ENCODE results near the gene TUBB3.

The TUBB3 gene

DNA sequence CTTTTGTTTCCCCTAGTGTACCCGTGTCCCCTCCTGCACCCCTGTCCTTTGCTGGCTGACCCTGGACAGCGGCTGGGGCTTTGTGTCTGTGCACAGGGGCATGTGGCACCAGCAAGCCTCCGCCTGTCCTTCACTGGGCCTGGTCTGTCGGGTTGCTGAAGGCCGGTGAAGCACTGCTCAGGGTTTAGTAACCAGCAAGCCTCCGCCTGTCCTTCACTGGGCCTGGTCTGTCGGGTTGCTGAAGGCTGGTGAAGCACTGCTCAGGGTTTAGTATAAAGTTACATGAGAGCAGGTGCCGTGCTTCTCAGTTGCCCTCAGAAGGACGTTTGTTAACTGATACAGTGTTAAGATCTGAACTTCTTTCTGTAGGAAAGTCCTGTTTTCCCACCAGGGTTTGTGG is 59.2 kb downstream of the TUBB3 start:
- Histone ChIP-seq H3K9me3 (ENCODE audit: control insufficient read depth, insufficient read depth, low read length) (no peaks in the 10 kb centered on the region), H3K27ac (ENCODE audit: low read length) (no peak overlapping the region), H3K4me1 (ENCODE audit: control insufficient read depth, insufficient read depth, low read length) (no peaks in the 10 kb centered on the region), H3K36me3 (ENCODE audit: control insufficient read depth, insufficient read depth, low read length) (peaks cover 36% of the 10 kb centered on the region), H3K27me3 (ENCODE audit: control insufficient read depth, insufficient read depth, low read length) (no peaks in the 10 kb centered on the region), H3K4me3 (ENCODE audit: low read length) (no peak overlapping the region; the same call in 1 of the 2 replicates)
- WGBS (ENCODE audit: insufficient coverage, insufficient read length): no CpG with 5 or more reads among the region's 9 CpGs
- DNase-seq (ENCODE audit: low read depth, low spot score): no peak

DNA sequence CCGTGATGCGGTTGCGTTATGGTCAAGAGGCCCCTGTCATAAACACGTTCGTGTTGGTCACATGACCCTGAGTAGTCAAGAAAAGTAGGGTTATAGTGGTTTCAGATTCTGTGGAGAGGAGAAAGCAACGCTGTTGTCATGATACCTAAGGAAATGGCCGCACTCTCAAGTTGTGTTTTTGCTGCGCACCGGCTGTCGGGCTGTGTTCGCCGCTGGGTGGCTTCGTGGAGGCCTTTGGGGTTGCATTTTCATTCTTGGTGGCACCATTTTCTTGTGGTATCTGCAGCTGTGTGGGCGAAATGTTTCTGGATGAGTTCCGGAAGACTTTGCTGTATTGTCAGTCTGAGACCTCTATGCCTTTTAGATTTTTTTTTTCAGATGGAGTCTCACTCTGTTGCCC is 60.4 kb downstream of the TUBB3 start:
- WGBS (ENCODE audit: insufficient coverage, insufficient read length): no CpG with 5 or more reads among the region's 15 CpGs
- Histone ChIP-seq H3K27ac (ENCODE audit: low read length) (no peak overlapping the region), H3K4me1 (ENCODE audit: control insufficient read depth, insufficient read depth, low read length) (no peaks in the 10 kb centered on the region), H3K4me3 (ENCODE audit: low read length) (no peak overlapping the region), H3K36me3 (ENCODE audit: control insufficient read depth, insufficient read depth, low read length) (peaks cover 31% of the 10 kb centered on the region), H3K9me3 (ENCODE audit: control insufficient read depth, insufficient read depth, low read length) (no peaks in the 10 kb centered on the region), H3K27me3 (ENCODE audit: control insufficient read depth, insufficient read depth, low read length) (no peaks in the 10 kb centered on the region)
- no peak for DNase-seq (ENCODE audit: low read depth, low spot score)

DNA sequence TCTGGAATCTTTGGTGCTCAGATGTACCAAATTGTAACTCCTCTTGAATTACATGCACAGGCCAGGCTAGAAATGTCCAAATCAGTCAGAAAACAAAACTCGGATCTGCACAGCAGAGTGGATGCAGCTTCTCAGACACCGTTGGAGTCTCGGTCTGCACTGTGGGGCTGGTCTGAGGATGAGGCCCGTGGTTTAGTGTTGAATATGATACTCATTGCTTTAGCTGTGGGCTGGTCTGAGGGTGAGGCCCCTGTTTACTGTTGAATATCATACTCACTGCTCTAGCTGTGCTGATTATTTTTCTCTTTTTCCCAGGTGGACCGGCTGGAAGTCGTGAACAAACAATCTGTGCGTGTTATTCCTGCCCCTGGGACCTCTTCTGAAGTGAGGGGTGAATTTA is 61.1 kb downstream of the TUBB3 start:
- Histone ChIP-seq H3K4me3 (ENCODE audit: low read length) (no peak overlapping the region), H3K4me1 (ENCODE audit: control insufficient read depth, insufficient read depth, low read length) (no peaks in the 10 kb centered on the region), H3K27ac (ENCODE audit: low read length) (no peak overlapping the region), H3K27me3 (ENCODE audit: control insufficient read depth, insufficient read depth, low read length) (no peaks in the 10 kb centered on the region), H3K9me3 (ENCODE audit: control insufficient read depth, insufficient read depth, low read length) (no peaks in the 10 kb centered on the region), H3K36me3 (ENCODE audit: control insufficient read depth, insufficient read depth, low read length) (peaks cover 33% of the 10 kb centered on the region)
- WGBS (ENCODE audit: insufficient coverage, insufficient read length): no CpG with 5 or more reads among the region's 7 CpGs
- DNase-seq (ENCODE audit: low read depth, low spot score): no peak

DNA sequence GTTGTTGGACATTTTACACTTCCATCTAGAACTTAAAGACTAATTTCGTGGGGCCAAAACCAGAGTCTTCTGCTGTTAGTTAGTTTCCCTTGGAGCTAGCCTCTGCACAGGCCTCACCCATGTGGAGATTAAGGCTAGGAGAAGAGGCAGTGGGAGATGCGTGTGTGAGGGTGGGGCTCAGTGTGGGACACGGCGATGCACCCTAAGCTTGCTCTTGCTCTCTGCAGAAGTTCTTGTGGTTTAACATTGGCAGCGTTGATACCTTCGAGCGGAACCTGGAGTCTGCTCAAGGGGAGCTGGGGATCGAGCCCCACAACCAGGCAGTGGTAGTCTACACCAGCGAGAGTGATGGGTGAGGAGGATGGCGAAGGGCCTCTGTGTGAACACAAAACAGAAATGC is 62.1 kb downstream of the TUBB3 start:
- H3K4me3 ChIP-seq (ENCODE audit: low read length): no peak overlapping the region
- no peaks in the 10 kb centered on the region for H3K9me3 ChIP-seq (ENCODE audit: control insufficient read depth, insufficient read depth, low read length)
- H3K27ac ChIP-seq (ENCODE audit: low read length): no peak overlapping the region
- WGBS (ENCODE audit: insufficient coverage, insufficient read length): no CpG with 5 or more reads among the region's 10 CpGs
- H3K4me1 ChIP-seq (ENCODE audit: control insufficient read depth, insufficient read depth, low read length): no peaks in the 10 kb centered on the region
- DNase-seq (ENCODE audit: low read depth, low spot score): no peak
- H3K27me3 ChIP-seq (ENCODE audit: control insufficient read depth, insufficient read depth, low read length): no peaks in the 10 kb centered on the region
- H3K36me3 ChIP-seq (ENCODE audit: control insufficient read depth, insufficient read depth, low read length): peaks cover 32% of the 10 kb centered on the region

Measured in iPS DF 6.9 (cell line).